HUES48 (cell line): ENCODE measurements around the gene SEC23IP.

ENCODE experiments used
- H3K27ac ChIP-seq: one replicate; pipeline ENCODE4 v1.7.0; 2013; ENCODE audit warnings: low read depth, low read length, inconsistent platforms
- H3K27me3 ChIP-seq: 2 replicates; pipeline ENCODE4 v1.6.1; 2013; ENCODE audit warnings: mild to moderate bottlenecking, low read length; ENCODE audit not compliant: control insufficient read depth, insufficient read depth
- H3K36me3 ChIP-seq: 2 replicates; pipeline ENCODE4 v1.6.1; 2013; ENCODE audit warnings: low read length; ENCODE audit not compliant: control insufficient read depth, insufficient read depth
- H3K4me1 ChIP-seq: 2 replicates; pipeline ENCODE4 v1.6.1; 2013; ENCODE audit warnings: mild to moderate bottlenecking, low read length; ENCODE audit not compliant: control insufficient read depth, insufficient read depth
- H3K4me3 ChIP-seq: 2 replicates; pipeline ENCODE4 v1.5.1; 2013; ENCODE audit warnings: mild to moderate bottlenecking, low read depth, low read length
- H3K9ac ChIP-seq: 2 replicates; pipeline ENCODE4 v1.6.1; 2013; ENCODE audit warnings: mild to moderate bottlenecking, low read depth, low read length, moderate library complexity
- H3K9me3 ChIP-seq: 2 replicates; pipeline ENCODE4 v1.6.1; 2013; ENCODE audit warnings: low read length; ENCODE audit not compliant: control insufficient read depth, insufficient read depth

SEC23IP gene

GRCh38 chr10:119945805-119946204, 53.3 kb downstream of the SEC23IP start:
- no peaks in the 10 kb centered on the region for H3K4me1 ChIP-seq
- no peaks in the 10 kb centered on the region for H3K27me3 ChIP-seq
- no peaks in the 10 kb centered on the region for H3K9me3 ChIP-seq
- H3K36me3 ChIP-seq, result peaks cover 36% of the 10 kb centered on the region
- H3K27ac ChIP-seq, result no peak overlapping the region
- no peak overlapping the region for H3K9ac ChIP-seq
- no peak overlapping the region for H3K4me3 ChIP-seq

- H3K36me3 ChIP-seq, result peaks cover 21% of the 10 kb centered on the region
- H3K4me3 ChIP-seq, result no peak overlapping the region
- H3K27me3 ChIP-seq, result no peaks in the 10 kb centered on the region
- no peak overlapping the region for H3K9ac ChIP-seq
- H3K27ac ChIP-seq, result no peak overlapping the region
- no peaks in the 10 kb centered on the region for H3K9me3 ChIP-seq
- no peaks in the 10 kb centered on the region for H3K4me1 ChIP-seq
Observed at GRCh38 chr10:119947300-119947699, 54.8 kb downstream of the SEC23IP start.

GRCh38 chr10:119957451-119957850, 64.9 kb downstream of the SEC23IP start:
- no peaks in the 10 kb centered on the region for H3K27me3 ChIP-seq
- H3K36me3 ChIP-seq, result no peaks in the 10 kb centered on the region
- no peaks in the 10 kb centered on the region for H3K9me3 ChIP-seq
- H3K4me1 ChIP-seq, result no peaks in the 10 kb centered on the region
- no peak overlapping the region for H3K4me3 ChIP-seq
- no peak overlapping the region for H3K9ac ChIP-seq
- H3K27ac ChIP-seq, result no peak overlapping the region

GRCh38 chr10:119962837-119963236, 70.3 kb downstream of the SEC23IP start:
- Histone ChIP-seq H3K27ac (no peak overlapping the region), H3K36me3 (no peaks in the 10 kb centered on the region), H3K4me3 (no peak overlapping the region), H3K4me1 (no peaks in the 10 kb centered on the region), H3K27me3 (no peaks in the 10 kb centered on the region), H3K9ac (no peak overlapping the region), H3K9me3 (no peaks in the 10 kb centered on the region)

GRCh38 chr10:119967066-119967465, 74.5 kb downstream of the SEC23IP start:
- Histone ChIP-seq H3K36me3 (no peaks in the 10 kb centered on the region), H3K4me3 (no peak overlapping the region), H3K27me3 (no peaks in the 10 kb centered on the region), H3K27ac (no peak overlapping the region), H3K9me3 (no peaks in the 10 kb centered on the region), H3K9ac (no peak overlapping the region), H3K4me1 (no peaks in the 10 kb centered on the region)

GRCh38 chr10:119969609-119970008, 77.1 kb downstream of the SEC23IP start:
- H3K27ac ChIP-seq, result no peak overlapping the region
- H3K4me3 ChIP-seq, result no peak overlapping the region

GRCh38 chr10:119970107-119970506, 77.6 kb downstream of the SEC23IP start:
- Histone ChIP-seq H3K9ac (no peak overlapping the region), H3K27ac (no peak overlapping the region), H3K27me3 (no peaks in the 10 kb centered on the region), H3K4me1 (no peaks in the 10 kb centered on the region), H3K9me3 (no peaks in the 10 kb centered on the region), H3K4me3 (no peak overlapping the region), H3K36me3 (no peaks in the 10 kb centered on the region)

More at GRCh38 chr10:119969609-119970008, 77.1 kb downstream of the SEC23IP start:
- Histone ChIP-seq H3K4me1 (no peaks in the 10 kb centered on the region), H3K9ac (no peak overlapping the region), H3K36me3 (no peaks in the 10 kb centered on the region), H3K9me3 (no peaks in the 10 kb centered on the region), H3K27me3 (no peaks in the 10 kb centered on the region)

GRCh38 chr10:119970963-119971362, 78.4 kb downstream of the SEC23IP start:
- H3K27ac ChIP-seq, result no peak overlapping the region
- no peak overlapping the region for H3K4me3 ChIP-seq
- no peaks in the 10 kb centered on the region for H3K4me1 ChIP-seq
- H3K9me3 ChIP-seq, result no peaks in the 10 kb centered on the region
- H3K36me3 ChIP-seq, result no peaks in the 10 kb centered on the region
- H3K9ac ChIP-seq, result no peak overlapping the region
- H3K27me3 ChIP-seq, result no peaks in the 10 kb centered on the region

GRCh38 chr10:119973281-119973680, 80.8 kb downstream of the SEC23IP start:
- Histone ChIP-seq H3K9me3 (no peaks in the 10 kb centered on the region), H3K27me3 (no peaks in the 10 kb centered on the region)

GRCh38 chr10:119976421-119976820, 83.9 kb downstream of the SEC23IP start:
- Histone ChIP-seq H3K4me1 (no peaks in the 10 kb centered on the region), H3K4me3 (no peak overlapping the region), H3K27ac (no peak overlapping the region), H3K9ac (no peak overlapping the region), H3K36me3 (no peaks in the 10 kb centered on the region), H3K9me3 (no peaks in the 10 kb centered on the region), H3K27me3 (no peaks in the 10 kb centered on the region)

More at GRCh38 chr10:119973281-119973680, 80.8 kb downstream of the SEC23IP start:
- no peaks in the 10 kb centered on the region for H3K4me1 ChIP-seq
- H3K4me3 ChIP-seq, result no peak overlapping the region
- H3K27ac ChIP-seq, result no peak overlapping the region
- H3K36me3 ChIP-seq, result no peaks in the 10 kb centered on the region
- H3K9ac ChIP-seq, result no peak overlapping the region

GRCh38 chr10:119980956-119981750, 88.6 kb downstream of the SEC23IP start:
- H3K9ac ChIP-seq, result no peak overlapping the region
- no peaks in the 10 kb centered on the region for H3K27me3 ChIP-seq
- no peak overlapping the region for H3K4me3 ChIP-seq
- H3K9me3 ChIP-seq, result no peaks in the 10 kb centered on the region
- no peaks in the 10 kb centered on the region for H3K36me3 ChIP-seq
- H3K27ac ChIP-seq, result no peak overlapping the region
- peaks cover 4% of the 10 kb centered on the region; the same call in 1 of the 2 replicates for H3K4me1 ChIP-seq
